B cell (primary cell): ENCODE measurements around the gene CEP120. TPM values are rescaled to one million over a fixed set of nuclear protein-coding genes. Genes with fewer than 3 reads are reported as not detected.

Experiments
- polyA plus RNA-seq: library from polyadenylated mRNA; depleted of rRNA; stranded (reverse); fragments of >200 nt; gene quantifications from 2 replicates; pipeline ENCODE4 v1.2.3, GENCODE V29; 2012
- total RNA-seq, 2 donors: library from RNA; stranded (reverse); fragments of 120-200 nt in 1 of 2; gene quantifications; 1 replicate in 1 of 2; 2 replicates in 1 of 2; pipeline versions ENCODE4 v1.2.3 to v1.2.4, GENCODE V29; 2013 to 2022

The CEP120 gene
- total and polyA plus RNA-seq, 2 donors (not counting 1 experiment from before 2014, with no cell fraction given) = 15.7 to 89.7 TPM

Other genes with a start within 250 kb of the CEP120 start
- gene CSNK1G3, start 88.8 kb upstream of the CEP120 start, total RNA-seq = 140 and 148 TPM in 2 replicates
- 20.8 and 34.9 TPM in 2 replicates for gene CSNK1G3, start 88.8 kb upstream of the CEP120 start, polyA plus RNA-seq